Endothelial cell of umbilical vein (primary cell): Measurements from ENCODE around the gene TTLL10. TPM values are rescaled to one million over a fixed set of nuclear protein-coding genes. Genes with fewer than 3 reads are reported as not detected.
A peak's percentile ranks its signal among the peaks of the same experiment; 100 is the strongest.

Experiments
- BruUV-seq: library from RNA; stranded (reverse); fragments of 400-500 nt; replicated peaks from 2 replicates; lab custom pipeline; 2021; lab: Mats Ljungman, UMichigan
- CTCF ChIA-PET: fragments of 300-600, 350-600 bp; sonication (Branson Sonifier 250); formaldehyde crosslinking; loops from one replicate; lab custom pipeline; 2021; ENCODE audit warnings: antibody characterized with exemption, inconsistent platforms; lab: Charles Lee
- POLR2A ChIA-PET: fragments of 300-600, 350-600 bp; sonication (Branson Sonifier 250); formaldehyde crosslinking; loops from one replicate; lab custom pipeline; 2021; ENCODE audit warnings: antibody characterized with exemption, inconsistent platforms; lab: Charles Lee
- DNase-seq: peaks from one replicate; pipeline ENCODE4 v3.0.0-alpha.2; 2011; ENCODE audit warnings: low read depth, low spot score
- FAIRE-seq: peaks from 2 replicates; lab custom pipeline; 2011; peaks lifted over from hg19 to GRCh38; lab: Jason Lieb, UNC
- H2AFZ ChIP-seq: 2 replicates; pipeline ENCODE4 v1.6.0; 2012; ENCODE audit warnings: low read depth, low read length, control low read depth, inconsistent platforms
- H3K27ac ChIP-seq: 2 replicates; pipeline ENCODE4 v1.5.1; 2011; ENCODE audit warnings: low read depth, mild to moderate bottlenecking, control low read depth, low read length, moderate library complexity; ENCODE audit not compliant: insufficient read depth
- H3K27me3 ChIP-seq, 2 experiments: 2 replicates each; pipeline versions ENCODE4 v1.6.0 to v1.6.1; 2011; ENCODE audit warnings: low read length in 2 of 2, mixed read lengths in 1 of 2; ENCODE audit not compliant: control insufficient read depth in 2 of 2, insufficient read depth in 2 of 2
- H3K36me3 ChIP-seq, 2 experiments: 2 replicates in 1 of 2; 3 replicates in 1 of 2; pipeline ENCODE4 v1.5.1; 2011; ENCODE audit warnings: low read length in 2 of 2, mild to moderate bottlenecking in 1 of 2, moderate library complexity in 1 of 2; ENCODE audit not compliant: control insufficient read depth in 2 of 2, insufficient read depth in 2 of 2; ENCODE audit errors: extremely low read depth in 1 of 2
- H3K4me1 ChIP-seq: 3 replicates; pipeline ENCODE4 v1.5.1; 2011; ENCODE audit warnings: mild to moderate bottlenecking, low read length; ENCODE audit not compliant: control insufficient read depth, insufficient read depth; ENCODE audit errors: extremely low read depth
- H3K4me2 ChIP-seq: 2 replicates; pipeline ENCODE4 v1.6.1; 2011; ENCODE audit warnings: low read length, control low read depth, mixed read lengths; ENCODE audit not compliant: insufficient read depth
- H3K4me3 ChIP-seq, 3 experiments: fragments of 200-600 bp in 1 of 3; sonication (generic), shearing (Covaris generic) in 1 of 3; replicated peaks in 1 of 3; 2 replicates each; pipeline ENCODE4 v1.5.1; 2011 to 2016; ENCODE audit warnings: control low read depth in 3 of 3, low read length in 3 of 3, mild to moderate bottlenecking in 2 of 3, inconsistent platforms in 1 of 3, low read depth in 1 of 3, moderate library complexity in 1 of 3; ENCODE audit not compliant: insufficient read depth in 1 of 3
- H3K79me2 ChIP-seq: 2 replicates; pipeline ENCODE4 v1.6.0; 2012; ENCODE audit warnings: low read length, inconsistent platforms; ENCODE audit not compliant: control insufficient read depth, insufficient read depth
- H3K9ac ChIP-seq: replicated peaks from 2 replicates; pipeline ENCODE3; 2011; ENCODE audit warnings: low read length, control low read depth; ENCODE audit not compliant: insufficient read depth; ENCODE audit errors: extremely low read depth
- H3K9me1 ChIP-seq: replicated peaks from 3 replicates; pipeline ENCODE4 v1.6.0; 2011; ENCODE audit warnings: mild to moderate bottlenecking, low read length; ENCODE audit not compliant: control insufficient read depth, insufficient read depth; ENCODE audit errors: extremely low read depth
- H3K9me3 ChIP-seq: replicated peaks from 2 replicates; pipeline ENCODE4 v1.5.1; 2012; ENCODE audit warnings: low read length, inconsistent platforms; ENCODE audit not compliant: control insufficient read depth, insufficient read depth
- H4K20me1 ChIP-seq: replicated peaks from 2 replicates; pipeline ENCODE3; 2011; ENCODE audit warnings: mild to moderate bottlenecking, low read length; ENCODE audit not compliant: control insufficient read depth, insufficient read depth; ENCODE audit errors: extremely low read depth
- FOS ChIP-seq: IDR thresholded peaks from 2 replicates; pipeline ENCODE4 v1.6.1; 2011; ENCODE audit warnings: mild to moderate bottlenecking, low read length, moderate library complexity, borderline replicate concordance; ENCODE audit not compliant: insufficient read depth
- POLR2A ChIP-seq: IDR thresholded peaks from 2 replicates; pipeline ENCODE4 v1.6.1; 2012; ENCODE audit warnings: low read depth, mild to moderate bottlenecking, control low read depth, low read length
- POLR2AphosphoS5 ChIP-seq: IDR thresholded peaks from 2 replicates; pipeline ENCODE4 v1.6.1; 2012; ENCODE audit warnings: low read depth, mild to moderate bottlenecking, control low read depth, low read length, moderate library complexity; ENCODE audit not compliant: insufficient read depth
- dilution Hi-C: fragments of 300-500 bp; cut with MboI; formaldehyde crosslinking; loops from one replicate; pipeline ENCODE4 v1.15.0; 2019; ENCODE audit warnings: low sequenced_read_pairs; ENCODE audit not compliant: extremely low pct_ligation_motif_present
- intact Hi-C: fragments of 100-400 bp; cut with micrococcal nuclease; formaldehyde crosslinking; loops from one replicate; pipeline ENCODE4 v1.10.0; 2022
- polyA plus RNA-seq, 4 experiments: library from polyadenylated mRNA; depleted of rRNA in 3 of 4; stranded (reverse) in 3 of 4; unstranded in 1 of 4; fragments of >200 nt; gene quantifications; 2 replicates each; pipeline versions ENCODE4 v1.2.1 to v1.2.3, GENCODE V29; 2011 to 2012; ENCODE audit warnings: missing spikeins in 1 of 4
- total RNA-seq: library from RNA; stranded (reverse); gene quantifications from 2 replicates; pipeline ENCODE4 v1.2.3, GENCODE V29; 2021
- TF ChIP-seq, protein P1 (sequence below): IDR thresholded peaks from 2 replicates; pipeline ENCODE4 v1.6.1; 2011; ENCODE audit not compliant: insufficient read depth, insufficient read length

Gene TTLL10
- total and polyA plus RNA-seq, 2 donors (not counting 3 experiments of a cell fraction or from before 2014, with no cell fraction given), result not detected

DNA sequence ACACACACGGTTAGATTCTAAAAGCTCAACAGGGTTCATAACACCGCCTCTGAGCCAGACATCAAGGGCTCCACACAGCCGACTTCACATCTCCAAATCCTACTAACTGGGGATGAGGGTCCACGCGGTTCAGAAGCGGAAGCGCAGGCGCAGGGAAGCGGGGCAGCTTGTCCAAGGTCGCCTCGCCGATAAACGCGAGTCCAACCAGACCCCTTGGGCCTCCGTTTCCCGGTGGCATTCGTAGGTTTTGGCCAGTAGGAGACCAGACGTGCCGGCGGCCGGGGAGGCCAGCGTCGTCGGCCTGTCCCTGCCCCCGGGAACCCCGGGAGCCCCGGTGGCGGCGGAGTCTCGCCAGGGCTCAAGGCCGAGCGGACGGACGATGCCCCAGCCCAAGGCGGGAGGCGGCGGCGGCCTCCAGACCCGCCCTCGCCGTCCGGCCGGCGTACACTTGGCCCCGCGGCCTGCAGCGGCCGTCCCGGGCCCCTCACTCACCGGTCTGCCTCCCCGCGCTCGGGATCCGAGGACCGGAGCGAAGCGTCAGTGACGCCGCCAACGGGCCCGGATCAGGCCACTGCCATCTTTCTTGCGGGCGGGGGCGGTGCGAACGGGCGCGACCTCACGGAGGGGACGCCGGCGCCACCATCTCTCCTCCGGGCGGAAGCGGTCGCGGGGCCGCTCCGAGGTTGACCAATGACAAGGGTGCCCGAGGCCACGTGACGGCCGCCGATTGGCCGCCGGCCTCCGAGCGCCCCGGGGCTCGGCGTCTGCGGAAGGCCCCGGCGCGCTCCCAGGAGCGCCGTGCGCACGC, 57.9 kb downstream of the TTLL10 start, which contains the start of gene SDF4:
Gene SDF4 (minus strand): TSS at position 602 of the 808 bp plus-strand sequence. CDS start 3,229 bp downstream, outside the sequence.
- H3K9ac ChIP-seq, result peak within 1 kb of the TSS; percentile 69
- dilution Hi-C loops, result no loop called here
- H3K36me3 ChIP-seq, result peaks cover 6 to 11% of the 10 kb centered on the region in 2 experiments
- no peaks in the 10 kb centered on the region for H3K9me1 ChIP-seq
- FAIRE-seq (peak; percentile 93), DNase-seq (peak; percentile 97)
- H4K20me1 ChIP-seq, result no peaks in the 10 kb centered on the region
- ChIA-PET CTCF (interaction anchor here (0.6 to 3.7 kb wide), 8 partner anchors 19 to 247 kb away, joined by 3 to 43 read pairs (median 5); no protein-coding TSS in a partner anchor), POLR2A (interaction anchor here (0.8 to 1.1 kb wide), 2 partner anchors 40 to 113 kb away, joined by 3 read pairs; no protein-coding TSS in a partner anchor)
- H3K4me1 ChIP-seq, result peaks cover 6% of the 10 kb centered on the region
- H3K9me3 ChIP-seq, result no peaks in the 10 kb centered on the region
- no TSS peak for BruUV-seq
- H3K27ac ChIP-seq, result peak within 1 kb of the TSS; percentile 39
- H3K79me2 ChIP-seq, result peaks cover 63% of the 10 kb centered on the region
- H2AFZ ChIP-seq, result peak within 1 kb of the TSS; percentile 4
- H3K4me2 ChIP-seq, result peak within 1 kb of the TSS; percentile 87
- H3K27me3 ChIP-seq, result no peaks in the 10 kb centered on the region
- H3K4me3 ChIP-seq, result peak within 1 kb of the TSS; percentile 54 to 88 (median 80)
- TF ChIP-seq FOS (no peak), POLR2AphosphoS5 (peak; percentile 82), POLR2A (peak; percentile 94)
- TF ChIP-seq, protein P1, sequence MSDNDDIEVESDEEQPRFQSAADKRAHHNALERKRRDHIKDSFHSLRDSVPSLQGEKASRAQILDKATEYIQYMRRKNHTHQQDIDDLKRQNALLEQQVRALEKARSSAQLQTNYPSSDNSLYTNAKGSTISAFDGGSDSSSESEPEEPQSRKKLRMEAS, result peak; percentile 85
- intact Hi-C loops, result loop anchor here (1.0 to 2.0 kb wide), 5 partner anchors 19 to 198 kb away; partner anchors contain the start of gene PUSL1
